HG03378 (cell line): ENCODE data around the gene ZNF668.
"Not testable (repeated sequence)": the region's sequence is repeated elsewhere in the genome, so short reads cannot be mapped to it uniquely, and the experiment has no call there.

Source experiments
- ATAC-seq: cut with Tn5 transposase; IDR thresholded peaks from one replicate; pipeline ENCODE4 v1.9.1; 2021; ENCODE audit warnings: mild to moderate bottlenecking, moderate library complexity; ENCODE audit not compliant: unreplicated experiment

Gene ZNF668

GRCh38 chr16:31100876-31101641 is 27.0 kb upstream of the ZNF668 start:
- not testable (repeated sequence) for ATAC-seq

GRCh38 chr16:31099860-31100638 is 26.0 kb upstream of the ZNF668 start:
- ATAC-seq: no peak

- peak; percentile 78 for ATAC-seq
Measured at GRCh38 chr16:31094424-31095120, 20.5 kb upstream of the ZNF668 start, which contains the start of gene VKORC1. TSS of gene VKORC1 (minus strand) at chr16:31094797. CDS start at chr16:31094729, 68 bp downstream.

- peak; percentile 5 for ATAC-seq
Measured at GRCh38 chr16:31094088-31094423, 20.0 kb upstream of the ZNF668 start.

GRCh38 chr16:31093132-31093703 is 19.2 kb upstream of the ZNF668 start:
- no peak for ATAC-seq

GRCh38 chr16:31092330-31092729 is 18.3 kb upstream of the ZNF668 start:
- ATAC-seq: no peak

GRCh38 chr16:31090540-31090939 is 16.5 kb upstream of the ZNF668 start:
- no peak for ATAC-seq

GRCh38 chr16:31089199-31089598 is 15.2 kb upstream of the ZNF668 start:
- no peak for ATAC-seq

- ATAC-seq: no peak
Measured at GRCh38 chr16:31088459-31089183, 14.6 kb upstream of the ZNF668 start, which contains the start of gene PRSS53. TSS of gene PRSS53 (minus strand) at chr16:31088943. CDS start at chr16:31088809, 134 bp downstream.

GRCh38 chr16:31087971-31088370 is 13.9 kb upstream of the ZNF668 start:
- ATAC-seq: no peak

GRCh38 chr16:31087481-31087880 is 13.4 kb upstream of the ZNF668 start:
- no peak for ATAC-seq

- ATAC-seq: no peak
Measured at GRCh38 chr16:31086629-31086906, 12.5 kb upstream of the ZNF668 start.

GRCh38 chr16:31085873-31086628 is 12.0 kb upstream of the ZNF668 start:
- ATAC-seq: no peak

GRCh38 chr16:31085411-31085810 is 11.4 kb upstream of the ZNF668 start:
- no peak for ATAC-seq

GRCh38 chr16:31084584-31085302 is 10.7 kb upstream of the ZNF668 start:
- ATAC-seq: no peak

GRCh38 chr16:31083981-31084380 is 9.9 kb upstream of the ZNF668 start:
- no peak for ATAC-seq

GRCh38 chr16:31083556-31083955 is 9.5 kb upstream of the ZNF668 start:
- ATAC-seq: no peak

GRCh38 chr16:31083081-31083480 is 9.0 kb upstream of the ZNF668 start:
- ATAC-seq: no peak

GRCh38 chr16:31082368-31083045 is 8.5 kb upstream of the ZNF668 start:
- no peak for ATAC-seq
